GM06990 (cell line): ENCODE data around the gene KLHL21.

Source experiments
- DNase-seq: peaks from one replicate; pipeline ENCODE4 v3.0.0-alpha.2; 2011; ENCODE audit not compliant: insufficient read length; ENCODE audit errors: extremely low read depth
- H3K27me3 ChIP-seq: replicated peaks from 2 replicates; pipeline ENCODE4 v1.6.0; 2011; ENCODE audit warnings: low read length; ENCODE audit not compliant: control insufficient read depth, insufficient read depth
- H3K36me3 ChIP-seq: 2 replicates; pipeline ENCODE4 v1.5.1; 2011; ENCODE audit warnings: low read length; ENCODE audit not compliant: control insufficient read depth, insufficient read depth
- H3K4me3 ChIP-seq: replicated peaks from 2 replicates; pipeline ENCODE4 v1.5.1; 2011; ENCODE audit warnings: low read depth, mild to moderate bottlenecking, control low read depth, low read length
- TF ChIP-seq, protein P1 (sequence below): IDR thresholded peaks from 2 replicates; pipeline ENCODE4 v1.5.1; 2011; ENCODE audit warnings: low read length, control low read depth, mild to moderate bottlenecking, inconsistent platforms; ENCODE audit not compliant: insufficient read depth, poor library complexity, severe bottlenecking

KLHL21 gene

DNA sequence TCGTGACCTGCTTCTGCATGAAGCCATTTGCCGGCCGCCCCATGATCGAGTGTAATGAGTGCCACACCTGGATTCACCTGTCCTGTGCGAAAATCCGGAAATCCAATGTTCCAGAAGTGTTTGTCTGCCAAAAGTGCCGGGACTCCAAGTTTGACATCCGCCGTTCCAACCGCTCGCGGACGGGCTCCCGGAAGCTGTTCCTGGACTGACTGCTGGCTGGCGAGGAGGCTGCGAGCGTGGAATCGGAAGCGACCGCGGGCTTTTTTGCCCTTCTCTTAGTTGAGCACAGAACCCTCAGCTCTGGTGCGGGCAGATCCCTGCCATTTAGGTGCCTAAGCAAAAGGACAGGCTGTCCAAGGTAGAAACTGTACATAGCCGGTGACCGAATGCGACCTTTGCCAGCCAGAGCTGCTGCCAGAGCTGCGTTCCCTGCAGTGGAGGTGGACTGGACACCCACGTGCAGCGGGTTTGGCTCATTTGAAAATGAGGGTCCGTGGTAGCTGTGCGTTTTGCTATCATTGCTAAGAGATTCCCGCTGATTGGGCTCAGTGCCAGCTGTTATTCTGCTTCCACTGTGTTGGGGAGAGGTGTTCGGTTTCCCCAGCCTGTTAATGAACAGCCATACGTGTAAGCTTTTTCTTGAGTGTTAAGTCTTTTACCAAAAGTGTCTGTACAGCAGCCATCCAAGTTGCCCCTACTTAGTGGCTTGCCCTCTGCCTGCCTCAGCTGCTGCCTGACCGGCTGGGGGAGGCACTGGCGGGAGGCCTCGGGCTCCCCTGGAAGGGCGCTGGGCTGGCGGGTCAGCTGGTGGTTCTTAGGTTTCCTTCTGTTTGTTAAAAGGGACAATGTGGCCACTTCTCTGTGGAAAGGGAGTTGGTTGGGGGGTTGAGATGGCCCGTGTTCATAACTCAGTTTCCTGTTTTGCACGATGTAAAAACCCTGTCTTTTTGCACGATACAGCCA lies 19.0 kb upstream of the KLHL21 start:
- DNase-seq, result no peak
- peaks cover 14% of the 10 kb centered on the region for H3K36me3 ChIP-seq
- no peaks in the 10 kb centered on the region for H3K27me3 ChIP-seq
- H3K4me3 ChIP-seq, result no peak overlapping the region
- TF ChIP-seq, protein P1, sequence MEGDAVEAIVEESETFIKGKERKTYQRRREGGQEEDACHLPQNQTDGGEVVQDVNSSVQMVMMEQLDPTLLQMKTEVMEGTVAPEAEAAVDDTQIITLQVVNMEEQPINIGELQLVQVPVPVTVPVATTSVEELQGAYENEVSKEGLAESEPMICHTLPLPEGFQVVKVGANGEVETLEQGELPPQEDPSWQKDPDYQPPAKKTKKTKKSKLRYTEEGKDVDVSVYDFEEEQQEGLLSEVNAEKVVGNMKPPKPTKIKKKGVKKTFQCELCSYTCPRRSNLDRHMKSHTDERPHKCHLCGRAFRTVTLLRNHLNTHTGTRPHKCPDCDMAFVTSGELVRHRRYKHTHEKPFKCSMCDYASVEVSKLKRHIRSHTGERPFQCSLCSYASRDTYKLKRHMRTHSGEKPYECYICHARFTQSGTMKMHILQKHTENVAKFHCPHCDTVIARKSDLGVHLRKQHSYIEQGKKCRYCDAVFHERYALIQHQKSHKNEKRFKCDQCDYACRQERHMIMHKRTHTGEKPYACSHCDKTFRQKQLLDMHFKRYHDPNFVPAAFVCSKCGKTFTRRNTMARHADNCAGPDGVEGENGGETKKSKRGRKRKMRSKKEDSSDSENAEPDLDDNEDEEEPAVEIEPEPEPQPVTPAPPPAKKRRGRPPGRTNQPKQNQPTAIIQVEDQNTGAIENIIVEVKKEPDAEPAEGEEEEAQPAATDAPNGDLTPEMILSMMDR, result no peak

- Histone ChIP-seq H3K27me3 (no peaks in the 10 kb centered on the region), H3K4me3 (no peak overlapping the region), H3K36me3 (peaks cover 14% of the 10 kb centered on the region)
- TF ChIP-seq, protein P1, result no peak
- DNase-seq, result no peak
These were observed 16.4 kb upstream of the KLHL21 start for GRCh38 chr1:6619045-6619444.

DNA sequence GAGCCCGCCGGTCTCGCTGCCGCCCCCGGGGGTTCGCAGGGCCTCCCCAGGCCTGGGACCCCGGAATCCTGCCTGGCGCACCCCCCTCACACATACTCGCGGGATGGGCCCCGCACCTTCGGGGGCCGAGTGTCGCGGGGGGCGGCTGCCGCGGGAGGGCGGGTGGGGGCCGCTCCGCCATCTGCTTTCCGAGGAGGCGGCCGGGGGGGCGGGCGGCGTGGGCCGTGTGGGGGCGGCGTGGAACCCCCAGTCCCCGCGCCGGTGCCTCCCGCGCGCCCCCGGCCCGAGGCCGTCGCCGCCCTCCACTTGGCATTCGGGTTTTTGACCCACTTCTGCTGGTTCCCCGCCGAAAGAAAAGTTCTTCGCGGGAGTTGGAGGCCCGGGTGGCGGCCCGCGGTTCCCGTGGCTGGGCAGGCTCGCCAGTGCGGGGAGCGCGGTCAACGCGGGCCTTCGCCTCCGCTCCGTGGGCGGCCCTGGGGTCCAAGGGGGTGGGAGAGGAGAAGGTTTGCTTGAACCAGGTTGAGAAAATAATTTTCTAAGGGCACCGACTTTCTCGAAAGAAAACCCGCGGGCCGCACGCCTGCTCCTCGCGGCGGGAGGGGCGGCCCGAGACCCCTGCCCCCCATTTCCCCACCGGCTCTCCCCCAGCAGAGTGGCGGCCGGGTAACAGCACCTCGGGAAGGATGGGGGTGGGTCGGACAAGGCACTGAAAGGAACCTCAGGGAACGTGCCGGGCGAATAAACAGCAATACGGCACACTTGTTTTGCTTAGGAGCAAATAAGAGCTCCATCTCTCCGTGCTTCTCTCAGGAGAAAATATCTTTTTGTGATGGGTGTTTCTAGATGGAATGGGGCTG lies 12.5 kb upstream of the KLHL21 start:
- no peak for DNase-seq
- H3K27me3 ChIP-seq, result no peaks in the 10 kb centered on the region
- TF ChIP-seq, protein P1, result no peak
- peak overlapping the region; percentile 74 for H3K4me3 ChIP-seq
- peaks cover 3% of the 10 kb centered on the region; the same call in 1 of the 2 replicates for H3K36me3 ChIP-seq

- Histone ChIP-seq H3K36me3 (no peaks in the 10 kb centered on the region; the same call in 1 of the 2 replicates), H3K27me3 (no peaks in the 10 kb centered on the region), H3K4me3 (peak overlapping the region; percentile 74)
- TF ChIP-seq, protein P1, result no peak
- DNase-seq, result no peak
These were observed 11.6 kb upstream of the KLHL21 start for GRCh38 chr1:6614019-6614928.

DNA sequence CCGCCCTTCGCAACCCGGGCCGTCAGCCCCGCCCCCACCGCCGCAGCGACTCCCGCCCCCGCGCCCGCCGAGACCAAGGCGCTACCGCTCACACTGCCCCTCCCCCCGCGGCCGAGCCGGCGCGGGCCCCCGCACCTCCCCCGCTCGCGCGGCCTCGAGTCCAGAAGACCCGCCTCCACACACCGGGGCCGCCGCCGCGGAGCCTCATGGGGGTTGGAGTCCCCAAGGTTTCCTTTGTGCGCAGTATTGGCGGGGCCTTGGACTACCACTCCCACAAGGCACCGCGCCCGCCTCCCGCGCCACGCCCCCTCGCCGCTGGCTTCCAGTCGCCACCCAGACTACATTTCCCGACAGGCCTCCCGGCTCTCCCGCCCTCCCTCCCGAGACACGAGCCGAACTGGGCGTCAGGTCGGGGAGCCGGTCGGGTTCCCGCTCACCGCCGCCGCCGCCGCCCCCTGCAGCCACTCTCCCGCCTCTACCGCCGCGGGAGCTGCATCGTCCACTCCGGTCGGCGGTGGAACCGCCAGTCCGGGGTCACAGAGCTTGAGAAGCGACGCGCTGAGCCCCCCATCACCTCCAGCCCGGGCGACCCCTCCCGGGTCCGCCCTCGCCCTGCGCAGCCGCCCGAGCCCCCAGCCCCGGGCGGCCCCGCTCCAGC lies 10.8 kb upstream of the KLHL21 start, which contains the start of gene PHF13:
Gene PHF13 (plus strand): TSS at position 371 of the 658 bp plus-strand sequence. CDS start 336 bp downstream, outside the sequence.
- Histone ChIP-seq H3K36me3 (no peaks in the 10 kb centered on the region; the same call in 1 of the 2 replicates), H3K4me3 (peak within 1 kb of the TSS; percentile 74), H3K27me3 (no peaks in the 10 kb centered on the region)
- DNase-seq, result peak; percentile 100
- TF ChIP-seq, protein P1, result no peak
